ENCODE data around the gene SPRR2B.
"Not testable (repeated sequence)": the region's sequence is repeated elsewhere in the genome, so short reads cannot be mapped to it uniquely, and the experiment has no call there.

SPRR2B gene

DNA sequence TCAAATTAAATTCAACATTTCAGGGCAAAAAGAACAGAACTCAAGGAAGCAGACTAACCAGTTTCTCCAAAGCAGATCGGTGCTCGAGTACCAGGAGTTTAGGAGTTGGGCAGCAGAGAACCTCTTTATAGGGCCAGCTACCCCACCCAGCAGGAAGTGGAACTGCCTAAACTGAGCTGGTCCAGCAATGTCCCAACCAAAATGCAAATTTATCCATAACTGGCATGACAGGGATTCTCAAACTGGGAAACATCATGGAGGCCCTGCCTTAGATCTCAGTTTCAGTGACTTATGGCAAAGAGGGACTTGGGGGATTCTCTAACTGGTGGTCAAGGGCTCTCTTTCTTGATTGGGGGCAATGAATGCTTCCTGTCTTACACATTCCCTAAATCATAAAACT lies at the start of gene SPRR2B:
SPRR2B (minus strand) TSS at position 101 of the 400 bp plus-strand sequence. CDS start 772 bp downstream, outside the sequence.
- no peak for DNase-seq (ENCODE audit: low read depth, low spot score)

GRCh38 chr1:153120945-153121344 lies 49.5 kb upstream of the SPRR2B start:
- no peak for DNase-seq (ENCODE audit: low read depth, low spot score)

DNA sequence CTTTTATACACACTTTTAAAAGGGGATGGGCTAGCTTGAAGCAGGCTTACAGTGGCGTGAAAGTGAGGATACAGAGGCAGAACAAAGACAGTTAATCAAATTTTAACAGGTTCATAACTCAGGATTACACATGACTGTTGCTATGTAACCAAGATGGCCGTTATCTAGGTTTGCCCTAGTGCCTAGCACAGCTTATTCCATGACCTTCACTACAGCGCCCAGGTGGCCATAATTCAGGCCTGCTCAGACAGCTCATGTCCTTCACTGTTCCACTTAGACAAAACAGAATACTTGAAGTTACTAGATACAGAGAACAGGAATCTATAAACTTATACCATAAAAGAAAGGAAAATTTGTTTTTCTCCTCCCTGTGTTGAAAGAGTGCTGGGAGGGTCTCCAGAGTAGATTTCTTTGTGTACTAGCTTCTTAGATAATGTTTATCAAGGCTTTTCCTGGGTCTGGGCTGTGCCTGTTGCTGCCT lies 48.1 kb upstream of the SPRR2B start:
- DNase-seq (ENCODE audit: low read depth, low spot score) = no peak

DNA sequence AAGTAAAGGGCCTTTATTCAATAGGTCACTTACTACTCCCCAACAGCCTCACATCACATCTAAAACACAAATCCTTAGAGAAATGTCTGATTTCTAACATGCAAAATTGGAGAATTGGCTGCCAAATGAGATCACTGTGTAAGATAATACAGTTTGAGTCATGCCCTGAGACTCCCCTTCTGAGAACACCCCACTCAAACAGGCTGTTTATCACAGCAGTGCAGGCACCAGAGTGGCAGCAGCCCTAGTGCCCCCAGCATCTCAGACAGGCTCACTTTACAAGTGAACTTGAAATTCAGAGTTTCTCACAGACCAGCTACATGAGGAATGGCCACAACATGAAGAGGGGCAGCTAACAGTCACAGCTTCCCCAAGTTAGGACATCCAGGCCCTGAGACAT lies 43.9 kb upstream of the SPRR2B start:
- DNase-seq (ENCODE audit: low read depth, low spot score) = not testable (repeated sequence)

DNA sequence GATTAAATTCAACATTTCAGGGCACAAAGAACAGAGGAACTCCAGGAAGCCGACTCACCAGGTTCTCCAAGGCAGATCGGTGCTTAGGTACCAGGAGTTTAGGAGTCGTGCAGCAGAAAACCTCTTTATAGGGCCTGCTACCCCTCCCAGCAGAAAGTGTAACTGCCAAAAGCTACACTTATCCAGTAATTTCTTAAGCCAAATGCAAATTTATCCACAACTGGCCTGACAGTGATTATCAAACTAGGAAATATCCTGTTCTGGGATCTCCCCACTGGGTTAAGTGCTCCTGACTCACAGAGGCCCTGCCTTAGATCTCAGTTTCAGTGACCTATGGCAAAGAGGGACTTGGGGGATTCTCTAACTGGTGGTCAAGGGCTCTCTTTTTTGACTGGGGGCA lies 42.0 kb upstream of the SPRR2B start, which contains the start of gene SPRR2F:
SPRR2F (minus strand) TSS at position 101 of the 400 bp plus-strand sequence. CDS start 783 bp downstream, outside the sequence.
- DNase-seq (ENCODE audit: low read depth, low spot score) = no peak

GRCh38 chr1:153112454-153112853 lies 41.0 kb upstream of the SPRR2B start:
- DNase-seq (ENCODE audit: low read depth, low spot score) = not testable (repeated sequence)

GRCh38 chr1:153100245-153100644 lies 28.8 kb upstream of the SPRR2B start:
- no peak for DNase-seq (ENCODE audit: low read depth, low spot score)

DNA sequence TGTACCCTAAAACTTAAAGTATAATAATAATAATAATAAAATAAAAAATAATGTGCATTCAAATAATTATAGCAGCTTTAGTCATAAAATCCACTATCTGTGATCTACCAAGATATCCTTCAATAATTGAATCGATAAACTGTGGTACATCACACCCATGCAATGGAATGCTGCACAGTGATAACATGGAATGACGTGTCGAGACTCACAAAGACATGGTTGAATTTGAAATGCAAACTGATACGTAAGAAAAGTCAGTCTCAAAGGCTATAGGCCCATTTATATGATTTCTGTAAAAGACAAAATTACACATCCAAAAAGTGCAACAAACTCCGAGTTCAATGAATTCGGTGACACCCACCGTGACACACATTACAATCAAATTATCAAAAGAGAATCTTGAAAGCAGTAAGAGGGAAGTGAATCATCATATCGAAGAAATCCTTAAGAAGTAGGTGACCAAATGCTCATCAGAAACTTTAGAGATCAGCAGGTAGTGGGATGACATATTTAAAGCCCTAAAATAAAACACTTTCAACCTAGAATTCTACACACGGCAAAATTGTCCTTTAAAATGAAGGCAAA lies 28.1 kb upstream of the SPRR2B start:
- DNase-seq (ENCODE audit: low read depth, low spot score) = no peak

DNA sequence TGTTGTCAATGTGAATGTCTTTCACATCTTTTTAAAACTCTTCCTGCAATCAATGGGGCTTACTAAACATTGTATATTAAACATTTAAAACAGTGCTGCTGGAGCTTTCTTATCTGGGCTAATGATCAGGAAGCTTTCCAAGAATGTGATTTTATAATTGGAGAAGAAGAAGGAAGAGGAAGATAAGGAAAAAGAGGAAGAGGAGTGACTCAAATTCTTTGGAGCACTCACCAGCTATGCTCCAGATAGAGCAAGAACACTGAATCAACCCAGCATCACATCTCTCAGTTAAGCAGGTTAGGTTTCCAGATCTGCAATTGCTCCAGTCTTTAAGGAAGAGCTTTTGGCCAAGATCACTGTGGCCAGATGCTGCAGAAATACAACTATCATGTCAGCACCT lies 24.4 kb upstream of the SPRR2B start:
- no peak for DNase-seq (ENCODE audit: low read depth, low spot score)

GRCh38 chr1:153094426-153094825 lies 23.0 kb upstream of the SPRR2B start, which contains the start of gene SPRR2E:
Gene SPRR2E, minus strand, starts transcription at chr1:153094526. Its CDS starts 775 bp downstream, at chr1:153093751.
- no peak for DNase-seq (ENCODE audit: low read depth, low spot score)

DNA sequence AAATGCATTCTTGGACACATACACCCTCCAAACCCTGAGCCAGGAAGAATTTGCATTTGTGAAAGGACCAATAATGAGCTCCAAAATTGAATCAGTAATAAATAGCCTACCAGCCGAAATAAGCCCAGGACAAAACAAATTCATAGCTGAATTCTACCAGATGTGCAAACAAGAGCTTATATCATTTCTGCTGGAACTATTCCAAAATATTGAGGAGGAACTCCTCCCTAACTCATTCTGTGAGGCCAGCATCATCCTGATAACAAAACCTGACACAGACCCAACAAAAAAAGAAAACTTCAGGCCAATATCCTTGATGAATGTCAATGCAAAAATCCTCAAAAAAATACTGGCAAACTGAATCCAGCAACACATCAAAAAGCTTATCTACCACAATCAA lies 16.2 kb upstream of the SPRR2B start:
- no peak for DNase-seq (ENCODE audit: low read depth, low spot score)

- DNase-seq (ENCODE audit: low read depth, low spot score) = no peak
Observed at GRCh38 chr1:153081736-153082135, 10.3 kb upstream of the SPRR2B start.

DNA sequence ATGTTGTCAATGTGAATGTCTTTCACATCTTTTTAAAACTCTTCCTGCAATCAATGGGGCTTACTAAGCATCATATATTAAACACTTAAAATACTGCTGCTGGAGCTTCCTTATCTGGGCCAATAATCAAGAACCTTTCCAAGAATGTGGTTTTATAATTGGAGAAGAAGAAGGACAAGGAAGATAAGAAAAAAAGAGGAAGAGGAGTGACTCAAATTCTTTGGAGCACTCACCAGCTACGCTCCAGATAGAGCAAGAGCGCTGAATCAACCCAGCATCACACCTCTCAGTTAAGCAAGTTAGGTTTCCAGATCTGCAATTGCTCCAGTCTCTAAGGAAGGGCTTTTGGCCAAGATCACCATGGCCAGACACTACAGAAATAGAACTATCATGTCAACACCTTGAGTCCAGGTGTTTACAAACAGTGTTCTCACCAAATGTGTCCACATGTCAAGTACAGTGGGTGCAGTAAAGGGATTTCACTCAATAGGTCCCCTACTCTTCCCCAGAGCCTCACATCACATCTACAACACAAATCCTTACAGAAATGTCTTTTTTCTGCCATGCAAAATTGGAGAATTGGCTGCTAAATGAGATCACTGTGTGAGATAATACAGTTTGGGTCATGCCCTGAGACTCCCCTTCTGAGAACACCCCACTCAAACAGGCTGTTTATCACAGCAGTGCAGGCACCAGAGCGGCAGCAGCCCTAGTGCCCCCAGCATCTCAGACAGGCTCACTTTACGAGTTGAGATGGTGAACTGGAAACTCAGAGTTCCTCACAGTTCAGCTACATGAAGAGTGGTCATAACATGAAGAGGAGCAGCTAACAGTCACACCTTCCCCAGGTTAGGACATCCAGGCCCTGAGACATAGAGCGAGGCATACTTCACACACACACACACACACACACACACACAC lies 1.7 kb upstream of the SPRR2B start:
- no peak for DNase-seq (ENCODE audit: low read depth, low spot score)

GRCh38 chr1:153070243-153070642 lies 1.2 kb downstream of the SPRR2B start:
- DNase-seq (ENCODE audit: low read depth, low spot score) = no peak

DNA sequence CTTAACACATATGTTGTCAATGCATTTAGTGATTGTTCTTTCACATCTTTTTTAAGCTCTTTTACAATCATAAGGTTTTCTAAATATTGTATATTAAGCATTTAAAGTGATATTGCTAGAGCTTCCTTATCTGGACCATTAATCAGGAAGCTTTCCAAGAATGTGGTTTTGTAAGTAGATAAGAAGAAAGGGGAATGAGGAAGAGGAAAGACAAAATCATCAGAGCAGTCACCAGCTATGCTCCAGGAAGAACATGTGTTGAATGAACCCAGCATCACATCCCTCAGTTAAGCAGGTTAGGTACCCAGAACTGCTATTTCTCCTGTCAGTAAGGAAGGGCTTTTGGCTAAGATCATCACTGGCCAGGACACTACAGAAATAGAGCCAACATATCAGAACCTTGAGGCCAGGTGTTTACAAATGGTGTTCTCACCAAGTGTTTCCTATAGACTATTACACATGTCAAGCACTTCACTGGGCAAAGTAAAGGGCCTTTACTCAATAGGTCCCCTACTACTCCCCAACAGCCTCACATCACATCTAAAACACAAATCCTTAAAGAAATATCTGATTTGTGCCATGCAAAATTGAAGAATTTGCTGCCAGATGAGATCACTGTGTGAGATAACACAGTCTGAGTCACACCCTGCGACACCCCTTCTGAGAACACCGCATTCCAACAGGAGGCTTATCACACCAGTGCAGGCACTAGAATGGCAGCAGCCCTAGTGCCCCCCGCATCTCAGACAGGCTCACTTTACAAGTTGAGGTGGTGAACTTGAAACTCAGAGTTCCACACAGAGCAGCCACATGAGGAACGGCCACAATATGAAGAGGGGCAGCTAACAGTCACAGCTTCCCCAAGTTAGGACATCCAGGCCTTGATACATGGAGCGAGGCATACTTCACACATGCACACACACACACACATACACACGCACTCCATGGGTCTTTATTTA lies 12.3 kb downstream of the SPRR2B start:
- DNase-seq (ENCODE audit: low read depth, low spot score) = no peak

GRCh38 chr1:153058154-153058553 lies 13.3 kb downstream of the SPRR2B start:
- no peak for DNase-seq (ENCODE audit: low read depth, low spot score)

- DNase-seq (ENCODE audit: low read depth, low spot score) = no peak
Observed at GRCh38 chr1:153057375-153057774, 14.0 kb downstream of the SPRR2B start, which contains the start of gene SPRR2A. Gene SPRR2A, minus strand, starts transcription at chr1:153057512. Its CDS starts 777 bp downstream, at chr1:153056735.

DNA sequence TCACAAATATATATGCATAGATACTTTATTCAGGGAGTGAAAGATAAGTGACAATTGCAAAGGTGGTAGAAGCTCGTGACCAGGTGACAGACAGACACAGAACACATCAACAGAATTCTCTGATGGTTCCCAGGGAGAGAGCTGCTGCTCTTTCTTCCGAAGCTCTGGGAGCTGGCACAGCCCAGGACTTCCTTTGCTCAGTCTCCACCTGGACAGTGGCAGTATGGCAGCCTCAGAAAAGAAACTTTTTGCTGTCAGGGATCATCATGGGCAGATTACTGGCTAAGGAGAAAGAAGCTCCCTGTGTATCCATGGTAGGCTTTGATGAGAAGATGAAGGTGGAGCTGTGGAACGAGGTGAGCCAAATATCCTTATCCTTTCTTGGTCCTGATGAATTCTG lies 15.3 kb downstream of the SPRR2B start:
- DNase-seq (ENCODE audit: low read depth, low spot score) = not testable (repeated sequence)

DNA sequence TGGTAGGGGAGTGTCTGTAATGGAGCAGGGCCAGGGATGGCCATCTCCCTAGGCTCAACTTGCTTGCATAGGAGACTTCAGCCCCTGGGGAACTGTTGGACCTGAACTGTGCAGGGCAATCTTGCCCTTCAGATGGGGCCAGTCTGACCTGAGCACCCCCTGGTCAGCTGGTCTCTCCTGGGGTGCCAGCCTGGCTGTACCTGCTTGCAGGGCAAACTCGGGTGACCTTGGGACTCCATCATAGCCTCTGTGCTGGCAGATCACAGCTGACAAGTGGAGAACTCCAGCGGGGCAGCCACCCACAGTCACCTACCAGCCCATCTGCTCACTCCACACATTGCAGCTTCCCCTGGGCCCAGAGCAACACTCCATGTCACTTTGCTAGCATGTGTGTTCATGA lies 22.2 kb downstream of the SPRR2B start:
- no peak for DNase-seq (ENCODE audit: low read depth, low spot score)

GRCh38 chr1:153040950-153041631 lies 30.3 kb downstream of the SPRR2B start, which contains the start of gene SPRR2D:
Gene SPRR2D, minus strand, starts transcription at chr1:153041120. Its CDS starts 774 bp downstream, at chr1:153040346.
- DNase-seq (ENCODE audit: low read depth, low spot score) = no peak

GRCh38 chr1:153035211-153035610 lies 36.2 kb downstream of the SPRR2B start:
- DNase-seq (ENCODE audit: low read depth, low spot score) = no peak

Data from activated CD4-positive, CD25-positive, alpha-beta regulatory T cell treated with anti-CD3 and anti-CD28 coated beads, Interleukin-2, amount 50 U/mL, for 16 hours (primary cell).